Naive thymus-derived CD4-positive, alpha-beta T cell (primary cell): ENCODE results near the gene DHX8. TPM values are rescaled to one million over a fixed set of nuclear protein-coding genes. Genes with fewer than 3 reads are reported as not detected.

Experiments
- ATAC-seq: fragments of 150-1000 bp; cut with Tn5 transposase; 2 replicates; pipeline ENCODE4 v1.10.0; 2021; ENCODE audit warnings: mild to moderate bottlenecking, moderate library complexity
- CTCF ChIA-PET: fragments of 350-600 bp; sonication (Branson Sonifier 250); formaldehyde crosslinking; loops from one replicate; lab custom pipeline; 2021; ENCODE audit warnings: antibody characterized with exemption; lab: Charles Lee
- POLR2A ChIA-PET: fragments of 350-600 bp; sonication (Branson Sonifier 250); formaldehyde crosslinking; loops from one replicate; lab custom pipeline; 2021; ENCODE audit warnings: antibody characterized with exemption, inconsistent platforms; lab: Charles Lee
- DNase-seq, 9 donors: peaks; one replicate each; pipeline versions ENCODE4 v3.0.0 to v3.0.0-alpha.2; 2020 to 2022; ENCODE audit warnings: mixed read lengths in 1 of 9
- H3K27ac ChIP-seq: one replicate; pipeline ENCODE4 v1.7.0; 2013; ENCODE audit warnings: mild to moderate bottlenecking, low read depth, low read length, moderate library complexity
- H3K27me3 ChIP-seq, 2 donors: one replicate each; pipeline ENCODE4 v1.7.0; 2013; ENCODE audit warnings: low read length in 2 of 2, mild to moderate bottlenecking in 2 of 2, moderate library complexity in 2 of 2; ENCODE audit not compliant: control insufficient read depth in 2 of 2, insufficient read depth in 2 of 2
- H3K36me3 ChIP-seq, 3 experiments: 1 replicate in 2 of 3; 2 replicates in 1 of 3; pipeline ENCODE4 v1.7.0; 2013; ENCODE audit warnings: low read length in 3 of 3, mild to moderate bottlenecking in 3 of 3, moderate library complexity in 1 of 3; ENCODE audit not compliant: insufficient read depth in 3 of 3, control insufficient read depth in 2 of 3
- H3K4me1 ChIP-seq, 2 donors: one replicate each; pipeline ENCODE4 v1.7.0; 2013; ENCODE audit warnings: low read length in 2 of 2, mild to moderate bottlenecking in 2 of 2, moderate library complexity in 1 of 2; ENCODE audit not compliant: control insufficient read depth in 2 of 2, insufficient read depth in 2 of 2
- H3K4me3 ChIP-seq: 2 replicates; pipeline ENCODE4 v1.7.0; 2013; ENCODE audit warnings: mild to moderate bottlenecking, low read length
- H3K9me3 ChIP-seq, 3 experiments: 1 replicate in 2 of 3; 2 replicates in 1 of 3; pipeline ENCODE4 v1.7.0; 2013; ENCODE audit warnings: low read length in 3 of 3; ENCODE audit not compliant: control insufficient read depth in 2 of 3
- H3K27ac Mint-ChIP-seq, 9 donors: one replicate each; pipeline ENCODE4 v1.8.0; 2020 to 2022; ENCODE audit warnings: mixed read lengths in 9 of 9, mild to moderate bottlenecking in 8 of 9, moderate library complexity in 5 of 9, inconsistent platforms in 2 of 9
- H3K27me3 Mint-ChIP-seq, 5 donors: one replicate each; pipeline ENCODE4 v1.8.0; 2021 to 2022; ENCODE audit warnings: mixed read lengths in 5 of 5, mild to moderate bottlenecking in 1 of 5
- H3K36me3 Mint-ChIP-seq, 5 donors: one replicate each; pipeline ENCODE4 v1.8.0; 2020 to 2022; ENCODE audit warnings: mixed read lengths in 5 of 5, mild to moderate bottlenecking in 3 of 5, inconsistent platforms in 1 of 5
- H3K4me1 Mint-ChIP-seq, 7 donors: one replicate each; pipeline ENCODE4 v1.8.0; 2020 to 2022; ENCODE audit warnings: mixed read lengths in 7 of 7, mild to moderate bottlenecking in 3 of 7, inconsistent platforms in 1 of 7
- H3K4me3 Mint-ChIP-seq, 10 donors: one replicate each; pipeline ENCODE4 v1.8.0; 2020 to 2022; ENCODE audit warnings: mild to moderate bottlenecking in 10 of 10, mixed read lengths in 10 of 10, moderate library complexity in 6 of 10, inconsistent platforms in 2 of 10
- H3K9me3 Mint-ChIP-seq, 11 donors: one replicate each; pipeline ENCODE4 v1.8.0; 2020 to 2022; ENCODE audit warnings: mixed read lengths in 11 of 11, mild to moderate bottlenecking in 4 of 11, inconsistent platforms in 1 of 11, moderate library complexity in 1 of 11
- intact Hi-C, 2 donors: fragments of 100-400 bp; cut with micrococcal nuclease; formaldehyde crosslinking; loops; one replicate each; pipeline ENCODE4 v1.15.1; 2023
- polyA plus RNA-seq, 2 donors: library from polyadenylated mRNA; unstranded; fragments of 300-500 nt; fragmentation: Illumina TruSeq; gene quantifications; one replicate each; pipeline ENCODE4 v1.2.3, GENCODE V29; 2021
- total RNA-seq, 6 experiments: library from RNA in 5 of 6; stranded (reverse) in 5 of 6; gene quantifications; 1 replicate in 5 of 6; 2 replicates in 1 of 6; pipeline ENCODE4 v1.2.3 and lab custom pipeline; 2021 to 2026

DHX8 gene
- total and polyA plus RNA-seq, 7 experiments from 2014 or later = 23.5 to 93.4 (median 69.1) TPM

- Histone ChIP-seq H3K4me3 (no peak overlapping the region), H3K4me1 (peaks cover 5 to 6% of the 10 kb centered on the region in 2 donors), H3K36me3 (no peaks in the 10 kb centered on the region), H3K27me3 (no peaks in the 10 kb centered on the region), H3K9me3 (no peaks in the 10 kb centered on the region), H3K27ac (no peak overlapping the region)
- Mint-ChIP-seq H3K9me3 (no peaks in the 10 kb centered on the region), H3K27ac (no peak overlapping the region), H3K4me3 (no peak overlapping the region), H3K4me1 (peaks cover 8 to 22% (median 14%) of the 10 kb centered on the region in 7 donors), H3K27me3 (peaks cover 0 to 2% (median 0%) of the 10 kb centered on the region in 5 donors), H3K36me3 (peaks cover 0 to 1% (median 0%) of the 10 kb centered on the region in 5 donors)
- DNase-seq (no peak), ATAC-seq (no peak)
- ChIA-PET POLR2A (no interaction called here), CTCF (interaction anchor here (0.6 to 2.3 kb wide), 4 partner anchors 17 to 186 kb away, joined by 3 to 25 read pairs (median 4); partner anchors contain the start of gene SOST)
- intact Hi-C loops = loop anchor here in 1 of 2 donors (5.0 kb wide), 1 partner anchor 187 kb away; no protein-coding TSS in a partner anchor
Observed at GRCh38 chr17:43574896-43575525, 91.2 kb downstream of the DHX8 start.

Other genes starting within 250 kb of the DHX8 start
- 1,000 to 10,000 TPM; 2,629 to 6,823 (median 3,564) TPM for gene RNU2-1, start 250.0 kb upstream of the DHX8 start, total RNA-seq
- gene RNU2-1, start 250.0 kb upstream of the DHX8 start, polyA plus RNA-seq = not detected
- gene ARL4D, start 85.0 kb upstream of the DHX8 start, total RNA-seq = 1 to 10 TPM; 1.7 to 4.8 (median 2.2) TPM
- gene ARL4D, start 85.0 kb upstream of the DHX8 start, polyA plus RNA-seq = 1 to 10 TPM; 1.3 to 1.4 TPM
- gene ETV4, start 62.4 kb downstream of the DHX8 start, total RNA-seq = under 1 TPM in 1 of 5 experiments, not detected in 4; 0.85 TPM
- gene ETV4, start 62.4 kb downstream of the DHX8 start, polyA plus RNA-seq = not detected
- gene MEOX1, start 177.9 kb downstream of the DHX8 start, total RNA-seq = 1 to 10 TPM in 1 of 5 experiments, under 1 TPM in 4; 0.37 to 2.5 (median 0.54) TPM
- 1 to 10 TPM in 1 of 2 donors, under 1 TPM in 1; 0.40 to 1.5 TPM for gene MEOX1, start 177.9 kb downstream of the DHX8 start, polyA plus RNA-seq